Hippocampal formation (tissue), 2 donors: ENCODE data around the gene NFXL1.

Experiments
- DNase-seq, 2 donors: peaks; one replicate each; lab custom pipeline; 2025; lab: John Stamatoyannopoulos, UW

Gene NFXL1

GRCh38 chr4:47891928-47892327 is 22.5 kb downstream of the NFXL1 start:
- no peak for DNase-seq

- DNase-seq: no peak
These were observed 32.2 kb downstream of the NFXL1 start for GRCh38 chr4:47882228-47882627.

- DNase-seq: no peak
These were observed 34.9 kb downstream of the NFXL1 start for GRCh38 chr4:47879458-47879857.

- no peak for DNase-seq
These were observed 37.4 kb downstream of the NFXL1 start for GRCh38 chr4:47876784-47877546.

GRCh38 chr4:47876310-47876709 is 38.1 kb downstream of the NFXL1 start:
- no peak for DNase-seq

GRCh38 chr4:47873877-47874541 is 40.4 kb downstream of the NFXL1 start:
- no peak for DNase-seq

GRCh38 chr4:47863486-47863885 is 50.9 kb downstream of the NFXL1 start:
- DNase-seq: no peak

GRCh38 chr4:47862297-47862696 is 52.1 kb downstream of the NFXL1 start:
- no peak for DNase-seq

GRCh38 chr4:47860305-47860704 is 54.1 kb downstream of the NFXL1 start:
- DNase-seq: no peak

- DNase-seq: no peak
These were observed 56.4 kb downstream of the NFXL1 start for GRCh38 chr4:47858006-47858405.

- DNase-seq: no peak
These were observed 57.7 kb downstream of the NFXL1 start for GRCh38 chr4:47856713-47857112.

- no peak for DNase-seq
These were observed 59.0 kb downstream of the NFXL1 start for GRCh38 chr4:47855350-47855749.

- no peak for DNase-seq
These were observed 62.2 kb downstream of the NFXL1 start for GRCh38 chr4:47852136-47852535.

- no peak for DNase-seq
These were observed 64.9 kb downstream of the NFXL1 start for GRCh38 chr4:47849466-47849865.

GRCh38 chr4:47848041-47848440 is 66.3 kb downstream of the NFXL1 start:
- DNase-seq: no peak

- DNase-seq: no peak
These were observed 71.4 kb downstream of the NFXL1 start for GRCh38 chr4:47842985-47843384.

- DNase-seq: no peak
These were observed 74.1 kb downstream of the NFXL1 start for GRCh38 chr4:47840291-47840690.

- no peak for DNase-seq
These were observed 75.1 kb downstream of the NFXL1 start for GRCh38 chr4:47839259-47839658.

- no peak for DNase-seq
These were observed 75.9 kb downstream of the NFXL1 start for GRCh38 chr4:47838445-47838844.

- no peak for DNase-seq
These were observed 76.5 kb downstream of the NFXL1 start, which contains the start of gene CORIN for GRCh38 chr4:47837908-47838294. Gene CORIN (minus strand): TSS chr4:47838067. CDS start chr4:47837949, 118 bp downstream.

- DNase-seq: no peak
These were observed 77.1 kb downstream of the NFXL1 start for GRCh38 chr4:47837094-47837907.

- DNase-seq: peak; percentile 58 to 62
These were observed 77.7 kb downstream of the NFXL1 start for GRCh38 chr4:47836641-47837093.

- DNase-seq: no peak
These were observed 78.9 kb downstream of the NFXL1 start for GRCh38 chr4:47835494-47835893.
